Right atrium auricular region (tissue), 2 donors: ENCODE measurements around the gene PCDH9. TPM values are rescaled to one million over a fixed set of nuclear protein-coding genes. Genes with fewer than 3 reads are reported as not detected.

Experiments used
- DNase-seq: peaks from one replicate; pipeline ENCODE4 v3.0.0-alpha.2; 2019; ENCODE audit warnings: low spot score
- H3K27ac ChIP-seq, 2 donors: fragments of 200-600 bp; sonication (generic); 1 replicate in 1 of 2; 2 replicates in 1 of 2; pipeline ENCODE4 v1.5.1; 2016 to 2019
- H3K27me3 ChIP-seq, 2 donors: fragments of 200-600 bp; sonication (generic); one replicate each; pipeline versions ENCODE4 v1.5.1 to v1.6.0; 2017 to 2019
- H3K36me3 ChIP-seq: fragments of 200-600 bp; sonication (generic); one replicate; pipeline ENCODE4 v1.5.1; 2016
- H3K4me1 ChIP-seq, 2 donors: fragments of 200-600 bp; sonication (generic); one replicate each; pipeline versions ENCODE4 v1.5.1 to v1.6.0; 2017 to 2019
- H3K4me3 ChIP-seq, 2 donors: fragments of 200-600 bp; sonication (generic); 1 replicate in 1 of 2; 2 replicates in 1 of 2; pipeline ENCODE4 v1.5.1; 2017 to 2019; ENCODE audit warnings: mild to moderate bottlenecking in 1 of 2, moderate library complexity in 1 of 2
- H3K9me3 ChIP-seq, 2 donors: fragments of 200-600 bp; sonication (generic); one replicate each; pipeline ENCODE4 v1.5.1; 2019
- total RNA-seq, 2 donors: library from RNA; depleted of rRNA; stranded (reverse); fragments of >200 nt; gene quantifications; one replicate each; pipeline ENCODE4 v1.1.0, GENCODE V29; 2016
- TF ChIP-seq, protein P1 (sequence below), 2 donors: fragments of 200-600 bp; sonication (generic); IDR thresholded peaks; one replicate each; pipeline ENCODE4 v1.5.1; 2019; ENCODE audit warnings: antibody characterized with exemption in 2 of 2

The PCDH9 gene
- total RNA-seq, 2 donors from 2014 or later = 19.4 to 28.7 TPM

DNA sequence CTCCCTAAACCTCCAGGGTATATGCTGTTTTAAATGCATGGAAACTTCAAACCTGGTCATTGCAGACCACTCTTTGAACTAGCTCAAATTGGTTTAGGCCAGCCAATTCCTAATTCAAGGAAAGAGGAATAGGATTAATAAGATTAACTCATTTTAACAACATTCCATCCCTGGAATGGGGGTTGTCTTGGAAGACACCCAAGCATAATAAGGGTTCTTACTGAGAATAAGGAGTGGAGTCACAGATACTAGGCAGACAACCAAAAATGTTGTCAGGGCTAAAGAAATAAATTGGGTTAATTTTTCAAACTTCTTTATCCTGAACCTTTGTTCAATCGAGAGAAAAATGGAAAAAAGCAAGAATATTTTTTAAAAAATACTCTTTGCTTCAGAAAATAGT, 186.2 kb downstream of the PCDH9 start:
- H3K4me3 ChIP-seq = no peak overlapping the region
- H3K27ac ChIP-seq = no peak overlapping the region
- no peaks in the 10 kb centered on the region for H3K27me3 ChIP-seq
- TF ChIP-seq, protein P1, sequence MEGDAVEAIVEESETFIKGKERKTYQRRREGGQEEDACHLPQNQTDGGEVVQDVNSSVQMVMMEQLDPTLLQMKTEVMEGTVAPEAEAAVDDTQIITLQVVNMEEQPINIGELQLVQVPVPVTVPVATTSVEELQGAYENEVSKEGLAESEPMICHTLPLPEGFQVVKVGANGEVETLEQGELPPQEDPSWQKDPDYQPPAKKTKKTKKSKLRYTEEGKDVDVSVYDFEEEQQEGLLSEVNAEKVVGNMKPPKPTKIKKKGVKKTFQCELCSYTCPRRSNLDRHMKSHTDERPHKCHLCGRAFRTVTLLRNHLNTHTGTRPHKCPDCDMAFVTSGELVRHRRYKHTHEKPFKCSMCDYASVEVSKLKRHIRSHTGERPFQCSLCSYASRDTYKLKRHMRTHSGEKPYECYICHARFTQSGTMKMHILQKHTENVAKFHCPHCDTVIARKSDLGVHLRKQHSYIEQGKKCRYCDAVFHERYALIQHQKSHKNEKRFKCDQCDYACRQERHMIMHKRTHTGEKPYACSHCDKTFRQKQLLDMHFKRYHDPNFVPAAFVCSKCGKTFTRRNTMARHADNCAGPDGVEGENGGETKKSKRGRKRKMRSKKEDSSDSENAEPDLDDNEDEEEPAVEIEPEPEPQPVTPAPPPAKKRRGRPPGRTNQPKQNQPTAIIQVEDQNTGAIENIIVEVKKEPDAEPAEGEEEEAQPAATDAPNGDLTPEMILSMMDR (IDR thresholded peaks at IDR 0.05) = no peak
- H3K4me1 ChIP-seq = peaks cover 0 to 8% of the 10 kb centered on the region in 2 donors
- H3K36me3 ChIP-seq = no peaks in the 10 kb centered on the region
- H3K9me3 ChIP-seq = no peaks in the 10 kb centered on the region
- no peak for DNase-seq

DNA sequence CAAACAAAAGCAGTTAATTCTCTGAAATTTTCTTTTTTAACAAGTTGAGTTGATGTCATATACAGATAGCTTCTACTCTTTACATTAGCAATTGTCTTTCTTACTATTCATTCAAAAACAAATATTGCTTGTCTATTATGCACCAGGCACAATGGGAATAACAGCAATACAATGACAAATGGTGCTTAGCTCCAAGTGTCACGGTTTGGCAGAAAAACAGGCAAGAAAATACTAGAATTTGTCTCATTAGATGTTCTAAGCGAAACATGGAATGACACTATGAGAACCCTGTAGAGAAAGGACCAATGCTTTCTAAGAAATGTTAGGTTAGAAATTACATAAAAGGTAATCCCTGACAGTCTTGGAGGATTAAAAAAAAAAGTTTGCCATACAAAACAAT, 187.6 kb downstream of the PCDH9 start:
- Histone ChIP-seq H3K4me1 (no peaks in the 10 kb centered on the region), H3K4me3 (no peak overlapping the region), H3K9me3 (no peaks in the 10 kb centered on the region), H3K27me3 (no peaks in the 10 kb centered on the region), H3K36me3 (no peaks in the 10 kb centered on the region), H3K27ac (no peak overlapping the region)
- no peak for DNase-seq
- TF ChIP-seq, protein P1 (IDR thresholded peaks at IDR 0.05) = no peak

DNA sequence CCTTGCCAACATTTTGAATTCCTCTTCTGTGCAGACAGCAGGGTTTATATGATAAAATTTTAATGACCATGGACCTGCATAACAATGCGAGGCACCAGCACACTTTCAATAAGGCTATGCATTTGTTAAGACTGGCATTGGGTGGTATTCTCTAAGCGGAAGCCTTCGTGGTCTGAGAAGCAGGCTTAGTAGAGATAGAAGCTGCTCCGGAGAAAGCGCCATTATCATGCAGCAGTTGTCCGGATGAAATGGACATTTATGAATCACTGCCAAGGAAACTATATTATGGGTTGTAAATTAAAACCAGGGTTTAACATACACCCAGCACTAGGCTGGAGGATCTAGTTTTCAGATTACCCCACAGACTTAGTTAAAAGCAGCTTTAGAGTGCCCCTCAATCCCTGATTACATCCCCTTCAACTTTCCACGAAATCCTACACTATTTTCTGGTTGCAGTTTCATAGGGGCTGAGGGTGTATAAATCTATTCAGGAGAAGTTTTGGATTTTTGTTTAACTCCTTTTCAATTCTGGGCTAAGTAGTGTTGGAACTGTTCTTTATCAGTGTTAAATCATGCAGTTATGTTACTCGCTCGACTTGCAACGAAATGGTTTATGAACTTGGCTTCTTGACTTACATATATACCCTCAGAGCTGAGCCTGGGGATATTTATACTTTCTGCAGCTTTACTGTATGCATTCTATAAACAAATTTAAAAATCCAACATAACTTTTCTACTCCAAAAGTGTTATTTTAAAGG, 193.3 kb downstream of the PCDH9 start:
- no peaks in the 10 kb centered on the region for H3K4me1 ChIP-seq
- no peaks in the 10 kb centered on the region for H3K9me3 ChIP-seq
- H3K27ac ChIP-seq = no peak overlapping the region
- H3K27me3 ChIP-seq = no peaks in the 10 kb centered on the region
- no peak for DNase-seq
- H3K36me3 ChIP-seq = no peaks in the 10 kb centered on the region
- TF ChIP-seq, protein P1 (IDR thresholded peaks at IDR 0.05) = no peak
- H3K4me3 ChIP-seq = no peak overlapping the region

DNA sequence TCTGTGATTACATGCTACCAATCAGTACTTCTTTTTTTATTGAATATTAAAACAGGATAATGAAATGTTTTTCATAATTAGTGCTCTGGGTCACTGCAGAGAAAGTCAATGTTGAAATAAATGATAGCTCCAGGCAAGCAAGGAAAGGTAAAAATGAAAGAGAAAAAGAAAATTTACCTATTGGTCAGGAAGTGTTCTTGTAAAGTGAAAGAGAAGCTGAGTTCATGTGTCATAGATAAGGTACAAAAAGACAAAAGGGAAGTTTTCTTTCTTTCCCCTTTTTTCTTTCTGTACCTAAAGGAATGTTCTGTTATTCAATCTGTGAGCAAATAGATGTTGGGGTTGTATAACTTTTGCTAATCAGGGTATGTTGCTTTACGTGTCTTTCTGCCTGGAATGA, 197.0 kb downstream of the PCDH9 start:
- no peaks in the 10 kb centered on the region for H3K4me1 ChIP-seq
- TF ChIP-seq, protein P1 (IDR thresholded peaks at IDR 0.05) = no peak
- no peaks in the 10 kb centered on the region for H3K27me3 ChIP-seq
- H3K36me3 ChIP-seq = no peaks in the 10 kb centered on the region
- no peaks in the 10 kb centered on the region for H3K9me3 ChIP-seq
- no peak overlapping the region for H3K4me3 ChIP-seq
- no peak overlapping the region for H3K27ac ChIP-seq
- DNase-seq = no peak

DNA sequence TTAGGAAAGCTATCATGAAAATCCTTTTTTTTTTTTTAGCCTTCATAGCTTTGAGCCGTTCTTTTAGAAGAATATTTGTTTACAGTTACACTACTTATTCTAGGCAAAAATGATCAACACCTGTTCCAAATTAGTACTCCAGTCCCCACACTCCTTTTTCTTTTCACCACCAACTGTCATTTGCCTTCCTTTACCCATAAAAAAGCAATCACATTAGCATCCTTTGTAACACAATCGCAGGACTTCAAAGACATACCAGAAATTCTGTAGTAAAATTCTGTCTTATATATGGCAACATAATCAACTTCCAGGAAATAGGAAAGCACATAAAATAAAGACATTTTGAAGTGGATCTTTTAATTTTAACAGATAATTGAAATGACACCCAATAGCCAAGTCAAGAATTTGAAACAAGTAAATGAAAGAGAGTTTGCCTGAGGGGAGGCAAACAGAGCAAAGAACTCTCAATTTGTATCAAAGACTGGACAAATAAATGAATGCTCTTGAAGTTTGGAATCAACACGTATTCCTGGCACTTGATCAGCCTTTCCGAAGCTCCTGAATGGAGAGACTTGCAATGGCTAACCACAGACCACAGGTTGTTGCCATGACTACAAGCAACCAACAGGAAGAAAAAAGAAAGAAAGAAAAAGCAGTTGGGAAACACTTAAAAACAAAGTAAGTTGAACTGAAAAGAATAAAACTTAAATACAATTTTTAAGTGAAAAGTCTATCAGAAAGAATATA, 206.8 kb downstream of the PCDH9 start:
- H3K36me3 ChIP-seq = no peaks in the 10 kb centered on the region
- no peak for DNase-seq
- no peaks in the 10 kb centered on the region for H3K9me3 ChIP-seq
- TF ChIP-seq, protein P1 (IDR thresholded peaks at IDR 0.05) = no peak
- no peaks in the 10 kb centered on the region for H3K27me3 ChIP-seq
- H3K27ac ChIP-seq = no peak overlapping the region
- H3K4me1 ChIP-seq = no peaks in the 10 kb centered on the region
- H3K4me3 ChIP-seq = no peak overlapping the region
